MM.1S (cell line): ENCODE data around the gene PARVB.

Experiments
- DNase-seq: peaks from one replicate; pipeline ENCODE4 v3.0.0-alpha.2; 2015
- H2AFZ ChIP-seq: fragments of 300-600 bp; sonication (generic); 2 replicates; pipeline ENCODE4 v1.6.0; 2016; ENCODE audit warnings: antibody characterized with exemption, low read length
- H3F3A ChIP-seq: fragments of 300-600 bp; sonication (generic); 2 replicates; pipeline ENCODE4 v1.6.1; 2016; ENCODE audit warnings: mild to moderate bottlenecking, antibody characterized with exemption, low read length, moderate library complexity, mixed read lengths; ENCODE audit not compliant: insufficient read depth
- H3K27ac ChIP-seq: fragments of 300-600 bp; sonication (generic); 2 replicates; pipeline ENCODE4 v1.5.1; 2016; ENCODE audit warnings: mild to moderate bottlenecking, low read length
- H3K27me3 ChIP-seq: fragments of 300-600 bp; sonication (generic); replicated peaks from 2 replicates; pipeline ENCODE4 v1.6.0; 2016; ENCODE audit warnings: low read length; ENCODE audit not compliant: insufficient read depth
- H3K36me3 ChIP-seq: fragments of 300-600 bp; sonication (generic); replicated peaks from 2 replicates; pipeline ENCODE4 v1.6.1; 2016; ENCODE audit warnings: mild to moderate bottlenecking, low read length, mixed read lengths; ENCODE audit not compliant: insufficient read depth
- H3K4me1 ChIP-seq: fragments of 300-600 bp; sonication (generic); 2 replicates; pipeline ENCODE4 v1.6.1; 2016; ENCODE audit warnings: low read length, mixed read lengths
- H3K4me2 ChIP-seq: fragments of 300-600 bp; sonication (generic); 2 replicates; pipeline ENCODE4 v1.6.0; 2016; ENCODE audit warnings: low read depth, low read length
- H3K4me3 ChIP-seq: fragments of 300-600 bp; sonication (generic); 2 replicates; pipeline ENCODE4 v1.5.1; 2016; ENCODE audit warnings: low read length, mixed read lengths
- H3K79me2 ChIP-seq: fragments of 300-600 bp; sonication (generic); 2 replicates; pipeline ENCODE4 v1.6.1; 2016; ENCODE audit warnings: mixed run types, low read length, mixed read lengths
- H3K9ac ChIP-seq: fragments of 300-600 bp; sonication (generic); 2 replicates; pipeline ENCODE4 v1.6.1; 2016; ENCODE audit warnings: low read length, mixed read lengths
- H3K9me2 ChIP-seq: fragments of 300-600 bp; sonication (generic); replicated peaks from 2 replicates; pipeline ENCODE4 v1.6.1; 2016; ENCODE audit warnings: mild to moderate bottlenecking, low read length, mixed read lengths; ENCODE audit not compliant: insufficient read depth
- H3K9me3 ChIP-seq: fragments of 300-600 bp; sonication (generic); replicated peaks from 2 replicates; pipeline ENCODE4 v1.6.1; 2016; ENCODE audit warnings: mild to moderate bottlenecking, low read length, mixed read lengths; ENCODE audit not compliant: insufficient read depth
- H4K20me1 ChIP-seq: fragments of 300-600 bp; sonication (generic); 2 replicates; pipeline ENCODE4 v1.6.1; 2016; ENCODE audit warnings: mild to moderate bottlenecking, low read length, moderate library complexity, mixed read lengths; ENCODE audit not compliant: insufficient read depth
- CTCF ChIP-seq: fragments of 300-600 bp; sonication (generic); IDR thresholded peaks from 2 replicates; pipeline ENCODE4 v1.5.1; 2016; ENCODE audit warnings: antibody characterized with exemption, low read length, mixed read lengths
- EZH2 ChIP-seq: fragments of 300-600 bp; sonication (generic); optimal IDR thresholded peaks from 2 replicates; pipeline ENCODE3; 2017; ENCODE audit warnings: low read depth, mild to moderate bottlenecking, antibody characterized with exemption, low read length, mixed read lengths
- EZH2phosphoT487 ChIP-seq: fragments of 300-600 bp; sonication (generic); IDR thresholded peaks from 2 replicates; pipeline ENCODE4 v1.6.1; 2018; ENCODE audit warnings: antibody characterized with exemption, low read length

Gene PARVB

GRCh38 chr22:44202261-44202789 is 178.2 kb downstream of the PARVB start:
- no peak overlapping the region for H3K4me2 ChIP-seq
- H3K27me3 ChIP-seq, result peaks cover 44% of the 10 kb centered on the region
- TF ChIP-seq EZH2 (no peak), EZH2phosphoT487 (no peak), CTCF (no peak)
- H3K4me3 ChIP-seq, result no peak overlapping the region
- H3K9me3 ChIP-seq, result no peaks in the 10 kb centered on the region
- no peaks in the 10 kb centered on the region for H3K79me2 ChIP-seq
- no peaks in the 10 kb centered on the region for H3K9me2 ChIP-seq
- H3F3A ChIP-seq, result no peaks in the 10 kb centered on the region
- no peaks in the 10 kb centered on the region for H3K36me3 ChIP-seq
- H3K9ac ChIP-seq, result no peak overlapping the region
- H2AFZ ChIP-seq, result no peak overlapping the region
- H4K20me1 ChIP-seq, result no peaks in the 10 kb centered on the region
- H3K4me1 ChIP-seq, result no peaks in the 10 kb centered on the region
- no peak overlapping the region for H3K27ac ChIP-seq
- DNase-seq, result no peak

- no peaks in the 10 kb centered on the region for H3K79me2 ChIP-seq
These were observed 179.1 kb downstream of the PARVB start for GRCh38 chr22:44203203-44203602.

GRCh38 chr22:44204739-44205515 is 180.8 kb downstream of the PARVB start:
- Histone ChIP-seq H3K36me3 (no peaks in the 10 kb centered on the region), H2AFZ (no peak overlapping the region), H3K4me2 (no peak overlapping the region), H3K4me1 (no peaks in the 10 kb centered on the region), H3K79me2 (no peaks in the 10 kb centered on the region), H3K9me2 (no peaks in the 10 kb centered on the region), H3K27ac (no peak overlapping the region), H4K20me1 (no peaks in the 10 kb centered on the region), H3K27me3 (peaks cover 46% of the 10 kb centered on the region), H3K4me3 (no peak overlapping the region), H3F3A (no peaks in the 10 kb centered on the region), H3K9ac (no peak overlapping the region), H3K9me3 (no peaks in the 10 kb centered on the region)
- no peak for TF ChIP-seq EZH2
- TF ChIP-seq CTCF, result no peak
- no peak for TF ChIP-seq EZH2phosphoT487
- DNase-seq, result no peak

More at GRCh38 chr22:44203203-44203602, 179.1 kb downstream of the PARVB start:
- no peak for TF ChIP-seq CTCF
- TF ChIP-seq EZH2, result no peak
- no peak for TF ChIP-seq EZH2phosphoT487
- Histone ChIP-seq H3K27ac (no peak overlapping the region), H2AFZ (no peak overlapping the region), H3K9me2 (no peaks in the 10 kb centered on the region), H3K27me3 (peaks cover 44% of the 10 kb centered on the region), H3K36me3 (no peaks in the 10 kb centered on the region), H3K4me3 (no peak overlapping the region), H3F3A (no peaks in the 10 kb centered on the region), H3K9me3 (no peaks in the 10 kb centered on the region), H3K4me2 (no peak overlapping the region), H3K4me1 (no peaks in the 10 kb centered on the region), H4K20me1 (no peaks in the 10 kb centered on the region), H3K9ac (no peak overlapping the region)
- DNase-seq, result no peak
